Mammary epithelial cell (primary cell): ENCODE results near the gene DCP2.

Source experiments
- CTCF ChIP-seq, 2 donors: IDR thresholded peaks in 1 of 2; conservative IDR thresholded peaks in 1 of 2; 2 replicates each; pipeline ENCODE4 v1.5.1; 2011 to 2012; ENCODE audit warnings: inconsistent platforms in 2 of 2, low read length in 2 of 2, mild to moderate bottlenecking in 2 of 2, control low read depth in 1 of 2, low read depth in 1 of 2; ENCODE audit not compliant: insufficient read depth in 1 of 2; ENCODE audit errors: extremely low read depth in 1 of 2
- EZH2 ChIP-seq: IDR thresholded peaks from 2 replicates; pipeline ENCODE4 v1.6.1; 2012; ENCODE audit warnings: low read length, inconsistent platforms, borderline replicate concordance

DNA sequence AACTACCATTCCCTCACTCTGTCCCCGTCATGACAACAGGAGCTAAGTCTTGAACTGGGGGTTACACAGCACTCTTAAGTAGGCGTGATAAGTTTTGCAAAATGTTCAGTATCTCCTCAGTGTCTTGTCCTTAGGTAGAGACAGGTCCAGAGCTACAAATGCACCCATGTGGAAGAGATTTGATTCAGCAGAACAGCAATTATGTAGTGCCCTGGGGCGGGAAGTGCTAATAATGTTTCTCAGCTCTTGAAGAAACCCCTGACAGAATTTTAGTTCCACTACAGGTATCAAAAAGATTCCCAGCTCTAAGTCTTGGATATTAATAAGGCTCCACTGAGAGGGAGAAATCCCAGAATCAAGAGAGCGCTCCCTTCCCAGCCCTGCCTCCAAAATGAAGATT is 49.6 kb downstream of the DCP2 start:
- TF ChIP-seq CTCF (conservative IDR thresholded peaks at IDR 0.05 in 1 of 2, IDR thresholded peaks at IDR 0.05 in 1 of 2; ENCODE audit: extremely low read depth in 1 of 2, insufficient read depth in 1 of 2, low read depth in 1 of 2, low read length in 2 of 2) (no peak), EZH2 (no peak)
